Umbilical cord (tissue), 2 donors: ENCODE results near the gene ZP3. TPM values are rescaled to one million over a fixed set of nuclear protein-coding genes. Genes with fewer than 3 reads are reported as not detected.
"Not testable (repeated sequence)": the region's sequence is repeated elsewhere in the genome, so short reads cannot be mapped to it uniquely, and the experiment has no call there.

Source experiments
- DNase-seq: peaks from one replicate; pipeline ENCODE4 v3.0.0-alpha.2; 2015; ENCODE audit warnings: low spot score
- total RNA-seq: library from RNA; depleted of rRNA; stranded (reverse); fragments of >200 nt; gene quantifications from one replicate; pipeline ENCODE4 v1.2.3, GENCODE V29; 2014; ENCODE audit warnings: low replicate concordance; ENCODE audit not compliant: insufficient read depth

Gene ZP3
- total RNA-seq, 1 donor from 2014 or later = not detected

DNA sequence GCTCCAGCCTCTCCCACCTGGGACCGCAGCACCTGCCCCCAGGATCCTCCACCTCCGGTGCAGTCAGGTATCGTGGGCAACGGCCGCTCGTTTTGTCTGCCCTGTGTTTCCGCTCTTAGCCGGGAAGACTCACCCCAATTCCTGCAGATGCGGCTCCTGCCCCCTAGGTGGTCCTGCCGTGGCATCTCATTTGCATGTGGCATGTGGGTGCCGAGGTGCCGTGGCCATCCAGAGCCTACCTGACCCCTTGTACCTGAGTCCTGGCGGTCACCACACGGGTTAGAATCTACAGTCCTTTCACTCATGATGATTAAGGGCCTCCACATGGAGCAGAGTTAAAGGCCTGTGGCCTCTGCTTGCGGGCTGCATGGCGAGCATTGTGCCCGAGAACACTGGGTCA, 58.3 kb downstream of the ZP3 start:
- not testable (repeated sequence) for DNase-seq

- not testable (repeated sequence) for DNase-seq
Observed at GRCh38 chr7:76484456-76484855, 59.7 kb downstream of the ZP3 start.

GRCh38 chr7:76485822-76486610, 61.3 kb downstream of the ZP3 start:
- DNase-seq = not testable (repeated sequence)

DNA sequence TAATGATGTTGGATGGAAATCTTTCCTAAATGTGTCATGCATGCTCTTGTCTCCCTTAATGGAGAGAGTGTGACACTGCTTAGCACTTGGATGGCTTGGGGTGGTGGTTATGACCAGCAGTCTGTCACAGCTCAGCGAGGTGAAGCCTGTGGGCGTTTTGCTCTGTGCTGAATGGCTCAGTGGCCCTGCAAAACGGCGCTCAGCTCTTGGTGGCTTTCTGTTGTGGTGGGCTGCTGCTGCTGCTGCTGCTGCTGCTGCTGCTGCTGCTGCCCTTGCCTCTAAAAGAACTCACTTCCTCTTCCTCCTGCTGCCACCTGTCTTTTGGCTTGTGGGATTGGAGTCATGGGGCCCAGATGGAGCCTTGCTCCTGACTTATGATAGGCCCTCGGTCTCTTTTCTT, 61.9 kb downstream of the ZP3 start:
- DNase-seq = not testable (repeated sequence)

DNA sequence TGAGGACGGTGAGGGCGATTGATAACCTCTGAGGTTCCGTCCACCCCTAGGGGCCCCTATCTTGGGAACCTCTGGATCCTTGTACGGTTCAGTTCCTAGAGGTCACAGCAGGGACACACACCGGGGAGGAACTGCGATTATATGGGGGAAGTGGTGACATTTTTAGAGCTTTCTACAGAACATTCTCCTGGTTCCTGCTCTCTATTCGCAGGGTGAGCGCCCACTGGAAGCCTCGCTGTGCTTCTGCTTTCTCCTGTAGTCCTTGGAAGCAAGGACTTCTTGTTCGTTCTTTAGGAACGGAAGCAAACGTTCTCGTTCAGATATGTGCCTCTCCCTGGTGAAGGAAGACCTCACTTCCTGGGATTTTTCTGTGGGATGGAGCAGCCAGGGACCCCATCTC, 63.2 kb downstream of the ZP3 start:
- not testable (repeated sequence) for DNase-seq

Other genes with a start within 250 kb of the ZP3 start
- 3.1 TPM for gene SRRM3, start 223.1 kb upstream of the ZP3 start, total RNA-seq
- gene HSPB1, start 122.3 kb upstream of the ZP3 start, total RNA-seq = 57.5 TPM
- gene YWHAG, start 66.0 kb upstream of the ZP3 start, total RNA-seq = 43.6 TPM
- gene SSC4D, start 15.3 kb upstream of the ZP3 start, total RNA-seq = not detected
- 17.1 TPM for gene DTX2, start 36.8 kb downstream of the ZP3 start, total RNA-seq
- gene UPK3B, start 85.6 kb downstream of the ZP3 start, total RNA-seq = not detected
- 3.6 TPM for gene SPDYE16, start 118.3 kb downstream of the ZP3 start, total RNA-seq
- gene POMZP3, start 202.3 kb downstream of the ZP3 start, total RNA-seq = 2.2 TPM